H1 (cell line): ENCODE results near the gene UCMA. TPM values are rescaled to one million over a fixed set of nuclear protein-coding genes. Genes with fewer than 3 reads are reported as not detected.

Experiments
- CTCF ChIA-PET: fragments of 300-600 bp; sonication (Branson Sonifier 250); formaldehyde crosslinking; loops from one replicate; lab custom pipeline; 2021; ENCODE audit not compliant: partially characterized antibody; lab: Charles Lee
- POLR2A ChIA-PET: fragments of 300-600 bp; sonication (Branson Sonifier 250); formaldehyde crosslinking; loops from one replicate; lab custom pipeline; 2021; ENCODE audit warnings: inconsistent platforms; ENCODE audit not compliant: partially characterized antibody; lab: Charles Lee
- DNase-seq, 2 experiments: peaks; one replicate each; pipeline versions ENCODE4 v3.0.0 to v3.0.0-alpha.2; 2010 to 2022; ENCODE audit warnings: low spot score in 2 of 2, low read depth in 1 of 2, mixed read lengths in 1 of 2
- FAIRE-seq: peaks from 2 replicates; lab custom pipeline; 2011; peaks lifted over from hg19 to GRCh38; lab: Jason Lieb, UNC
- H2AFZ ChIP-seq: 2 replicates; pipeline ENCODE4 v1.8.1; 2012; ENCODE audit warnings: low read length, inconsistent platforms
- H2AK5ac ChIP-seq: 2 replicates; pipeline ENCODE4 v1.6.1; 2013; ENCODE audit warnings: low read depth, low read length
- H2BK120ac ChIP-seq: replicated peaks from 2 replicates; pipeline ENCODE3; 2013; ENCODE audit warnings: low read depth, low read length, inconsistent platforms
- H2BK12ac ChIP-seq: 2 replicates; pipeline ENCODE4 v1.6.1; 2013; ENCODE audit warnings: low read depth, low read length
- H2BK15ac ChIP-seq: 2 replicates; pipeline ENCODE4 v1.6.1; 2013; ENCODE audit warnings: low read length
- H2BK20ac ChIP-seq: 2 replicates; pipeline ENCODE4 v1.6.1; 2013; ENCODE audit warnings: low read length
- H2BK5ac ChIP-seq: 2 replicates; pipeline ENCODE4 v1.6.1; 2013; ENCODE audit warnings: low read depth, low read length
- H3K14ac ChIP-seq: 2 replicates; pipeline ENCODE4 v1.6.1; 2013; ENCODE audit warnings: inconsistent platforms; ENCODE audit not compliant: insufficient read length
- H3K18ac ChIP-seq: 2 replicates; pipeline ENCODE4 v1.6.1; 2013; ENCODE audit warnings: low read length; ENCODE audit errors: extremely low read depth
- H3K23ac ChIP-seq: 2 replicates; pipeline ENCODE4 v1.6.1; 2013; ENCODE audit warnings: inconsistent platforms; ENCODE audit not compliant: insufficient read length
- H3K23me2 ChIP-seq: 2 replicates; pipeline ENCODE4 v1.6.1; 2013; ENCODE audit warnings: low read depth, low read length
- H3K27ac ChIP-seq: 2 replicates; pipeline ENCODE4 v1.6.1; 2011; ENCODE audit warnings: low read depth, low read length, inconsistent platforms
- H3K27me3 ChIP-seq, 4 experiments: replicated peaks in 1 of 4; 1 replicate in 1 of 4; 2 replicates in 3 of 4; pipeline versions ENCODE4 v1.6.1 to v1.8.1; 2011 to 2013; ENCODE audit warnings: low read length in 3 of 4, mild to moderate bottlenecking in 3 of 4, inconsistent platforms in 2 of 4, mixed read lengths in 2 of 4, moderate library complexity in 1 of 4; ENCODE audit not compliant: control insufficient read depth in 3 of 4, insufficient read depth in 3 of 4; ENCODE audit errors: extremely low read depth in 1 of 4
- H3K36me3 ChIP-seq, 4 experiments: 2 replicates each; pipeline versions ENCODE4 v1.6.1 to v1.8.1; 2011 to 2013; ENCODE audit warnings: mild to moderate bottlenecking in 4 of 4, low read length in 3 of 4, moderate library complexity in 2 of 4, control low read depth in 1 of 4, inconsistent platforms in 1 of 4; ENCODE audit not compliant: insufficient read depth in 4 of 4, control insufficient read depth in 2 of 4
- H3K4ac ChIP-seq: replicated peaks from 2 replicates; pipeline ENCODE3; 2013; ENCODE audit warnings: low read length, low read depth, mixed read lengths, inconsistent platforms; ENCODE audit not compliant: insufficient read length
- H3K4me1 ChIP-seq, 4 experiments: replicated peaks in 1 of 4; 1 replicate in 1 of 4; 2 replicates in 3 of 4; pipeline versions ENCODE4 v1.6.1 to v1.8.1; 2011 to 2013; ENCODE audit warnings: low read length in 3 of 4, inconsistent platforms in 2 of 4, mixed read lengths in 1 of 4; ENCODE audit not compliant: insufficient read depth in 4 of 4, control insufficient read depth in 3 of 4
- H3K4me2 ChIP-seq, 2 experiments: 2 replicates each; pipeline versions ENCODE4 v1.6.1 to v1.8.1; 2011 to 2013; ENCODE audit warnings: low read depth in 2 of 2, low read length in 2 of 2, control low read depth in 1 of 2, inconsistent platforms in 1 of 2, mild to moderate bottlenecking in 1 of 2; ENCODE audit not compliant: insufficient read depth in 1 of 2
- H3K4me3 ChIP-seq, 4 experiments: fragments of 200-600, 300-600 bp in 1 of 4; sonication (generic), shearing (Covaris generic), sonication (Bioruptor Twin) in 1 of 4; 2 replicates each; pipeline versions ENCODE4 v1.5.1 to v1.8.1; 2011 to 2016; ENCODE audit warnings: low read length in 4 of 4, low read depth in 3 of 4, control low read depth in 2 of 4, inconsistent platforms in 2 of 4, mild to moderate bottlenecking in 2 of 4, mixed read lengths in 1 of 4, moderate library complexity in 1 of 4; ENCODE audit not compliant: insufficient read depth in 2 of 4; ENCODE audit errors: extremely low read depth in 1 of 4
- H3K56ac ChIP-seq: replicated peaks from 2 replicates; pipeline ENCODE3; 2013; ENCODE audit warnings: low read depth, mild to moderate bottlenecking, mixed read lengths, low read length, inconsistent platforms; ENCODE audit not compliant: insufficient read length
- H3K79me1 ChIP-seq: 2 replicates; pipeline ENCODE4 v1.6.1; 2013; ENCODE audit warnings: low read depth, low read length, control low read depth
- H3K79me2 ChIP-seq, 2 experiments: 2 replicates each; pipeline versions ENCODE4 v1.6.1 to v1.8.1; 2012 to 2013; ENCODE audit warnings: low read length in 2 of 2, mild to moderate bottlenecking in 2 of 2, inconsistent platforms in 1 of 2; ENCODE audit not compliant: insufficient read depth in 2 of 2, control insufficient read depth in 1 of 2
- H3K9ac ChIP-seq, 4 experiments: replicated peaks in 1 of 4; 1 replicate in 1 of 4; 2 replicates in 3 of 4; pipeline versions ENCODE4 v1.6.1 to v1.8.1; 2011 to 2013; ENCODE audit warnings: low read depth in 3 of 4, low read length in 3 of 4, control low read depth in 2 of 4, mild to moderate bottlenecking in 2 of 4, moderate library complexity in 2 of 4, inconsistent platforms in 1 of 4; ENCODE audit errors: extremely low read depth in 1 of 4
- H3K9me3 ChIP-seq, 2 experiments: 2 replicates each; pipeline versions ENCODE4 v1.6.1 to v1.8.1; 2012 to 2013; ENCODE audit warnings: mild to moderate bottlenecking in 2 of 2, moderate library complexity in 2 of 2, control low read depth in 1 of 2, inconsistent platforms in 1 of 2, low read depth in 1 of 2, low read length in 1 of 2, mixed read lengths in 1 of 2; ENCODE audit not compliant: insufficient read depth in 2 of 2
- H4K20me1 ChIP-seq, 2 experiments: replicated peaks in 1 of 2; 2 replicates each; pipeline versions ENCODE3 to v1.8.1; 2011 to 2013; ENCODE audit warnings: inconsistent platforms in 2 of 2, low read length in 2 of 2, mild to moderate bottlenecking in 1 of 2; ENCODE audit not compliant: insufficient read depth in 2 of 2, control insufficient read depth in 1 of 2
- H4K5ac ChIP-seq: 2 replicates; pipeline ENCODE4 v1.6.1; 2013; ENCODE audit warnings: low read length, low read depth, mixed read lengths, inconsistent platforms; ENCODE audit not compliant: insufficient read length
- H4K8ac ChIP-seq: 2 replicates; pipeline ENCODE4 v1.8.0; 2013; ENCODE audit warnings: mild to moderate bottlenecking, moderate library complexity, low read length, inconsistent platforms; ENCODE audit not compliant: insufficient read depth; ENCODE audit errors: extremely low read depth
- H4K91ac ChIP-seq: replicated peaks from 2 replicates; pipeline ENCODE3; 2013; ENCODE audit warnings: low read length, mixed read lengths, inconsistent platforms; ENCODE audit not compliant: insufficient read length
- CHD1 ChIP-seq: IDR thresholded peaks from 2 replicates; pipeline ENCODE4 v1.6.1; 2012; ENCODE audit warnings: low read depth, low read length, improper control_type of control experiment
- CREB1 ChIP-seq: IDR thresholded peaks from 2 replicates; pipeline ENCODE4 v1.6.1; 2012; ENCODE audit warnings: inconsistent platforms
- WGBS, 2 experiments: shearing (Covaris generic) in 1 of 2; methylation state at CpG; one replicate each; pipeline versions ENCODE4 v1.1.6 to v1.1.7; 2013 to 2015; ENCODE audit warnings: low lambda C conversion rate in 2 of 2, mixed read lengths in 2 of 2, inconsistent platforms in 1 of 2, low coverage in 1 of 2, missing lambda C conversion rate in 1 of 2; ENCODE audit not compliant: insufficient replicate concordance in 2 of 2, insufficient coverage in 1 of 2, insufficient read length in 1 of 2; ENCODE audit errors: extremely low coverage in 1 of 2, missing lambda C conversion rate in 1 of 2; 5-methylcytosine and 5-hydroxymethylcytosine counted together
- polyA plus RNA-seq, 7 experiments: library from polyadenylated mRNA; depleted of rRNA in 3 of 7; stranded (reverse) in 5 of 7; unstranded in 2 of 7; fragments of >200 nt in 5 of 7; fragments of 200-250 nt in 2 of 7; gene quantifications; 1 replicate in 5 of 7; 2 replicates in 1 of 7; 4 replicates in 1 of 7; pipeline versions ENCODE4 v1.2.1 to v1.2.3, GENCODE V29; 2011 to 2013; ENCODE audit warnings: missing spikeins in 2 of 7, mixed read lengths in 2 of 7
- total RNA-seq: library from RNA; stranded (reverse); fragmentation: NEBNext Ultra II Directional; extraction: Animal tissue kit (Norgen Biotek cat#: 25700); gene quantifications from 2 replicates; pipeline ENCODE4 v1.2.1, GENCODE V29; 2021

The UCMA gene
- total and polyA plus RNA-seq, 2 of the 8 experiments (the other 6 are each of a cell fraction or from before 2014, with no cell fraction given), result 1.2 to 4.6 TPM

- peak overlapping the region; percentile 63 for H2AFZ ChIP-seq
- H3K4me2 ChIP-seq, result peak overlapping the region; percentile 28 to 49; a peak in 3 of 4 replicates
- no peak for FAIRE-seq
Observed at GRCh38 chr10:13272164-13272571, 38.0 kb upstream of the UCMA start.

More at GRCh38 chr10:13272164-13272571, 38.0 kb upstream of the UCMA start:
- H3K79me1 ChIP-seq, result no peaks in the 10 kb centered on the region
- 83% methylated on average over 11 of the region's 12 CpGs; no CpG with 5 or more reads in 1 of the 2 experiments for WGBS, 2 experiments
- H4K91ac ChIP-seq, result peak overlapping the region; percentile 45
- peak overlapping the region; percentile 78 for H3K18ac ChIP-seq
- no peaks in the 10 kb centered on the region for H4K20me1 ChIP-seq
- H2BK120ac ChIP-seq, result peak overlapping the region; percentile 70
- no peaks in the 10 kb centered on the region; the same call in 1 of the 2 replicates for H3K23me2 ChIP-seq
- peak overlapping the region; percentile 99 for H2BK12ac ChIP-seq
- no peak for TF ChIP-seq CHD1
- no peak for TF ChIP-seq CREB1
- H3K9me3 ChIP-seq, result no peaks in the 10 kb centered on the region
- peak overlapping the region; percentile 67 for H2BK5ac ChIP-seq
- H3K23ac ChIP-seq, result no peak overlapping the region
- peak overlapping the region; percentile 36; the same call in 1 of the 2 replicates for H3K27ac ChIP-seq
- H3K4ac ChIP-seq, result peak overlapping the region; percentile 47
- ChIA-PET CTCF (interaction anchor here (0.5 to 3.1 kb wide), 25 partner anchors 9 to 810 kb away, joined by 3 to 25 read pairs (median 4); partner anchors contain the start of gene PHYH), POLR2A (interaction anchor here (0.7 to 1.3 kb wide), 5 partner anchors 22 to 138 kb away, joined by 3 to 5 read pairs (median 3); no protein-coding TSS in a partner anchor)
- peak overlapping the region; percentile 72; the same call in 1 of the 2 replicates for H2BK15ac ChIP-seq
- peak overlapping the region; percentile 95; the same call in 1 of the 2 replicates for H2AK5ac ChIP-seq
- H3K4me3 ChIP-seq, result no peak overlapping the region
- peak overlapping the region; percentile 90; the same call in 1 of the 2 replicates for H2BK20ac ChIP-seq
- H3K4me1 ChIP-seq, result peaks cover 4 to 12% (median 7%) of the 10 kb centered on the region in 4 experiments
- no peak overlapping the region for H3K56ac ChIP-seq
- peak overlapping the region; percentile 8 for H4K5ac ChIP-seq
- no peaks in the 10 kb centered on the region for H3K79me2 ChIP-seq
- H3K9ac ChIP-seq, result no peak overlapping the region
- H3K36me3 ChIP-seq, result no peaks in the 10 kb centered on the region
- H4K8ac ChIP-seq, result no peak overlapping the region; the same call in 1 of the 2 replicates
- no peak overlapping the region for H3K14ac ChIP-seq
- peak in 1 of 2 experiments; percentile 52 for DNase-seq
- H3K27me3 ChIP-seq, result no peaks in the 10 kb centered on the region; a peak in 1 of 7 replicates
